Right atrium auricular region (tissue), 2 donors: Measurements from ENCODE around the gene MEF2D. TPM values are rescaled to one million over a fixed set of nuclear protein-coding genes. Genes with fewer than 3 reads are reported as not detected.
A peak's percentile ranks its signal among the peaks of the same experiment; 100 is the strongest.

Experiments used
- DNase-seq: peaks from one replicate; pipeline ENCODE4 v3.0.0-alpha.2; 2019; ENCODE audit warnings: low spot score
- H3K27ac ChIP-seq, 2 donors: fragments of 200-600 bp; sonication (generic); 1 replicate in 1 of 2; 2 replicates in 1 of 2; pipeline ENCODE4 v1.5.1; 2016 to 2019
- H3K27me3 ChIP-seq, 2 donors: fragments of 200-600 bp; sonication (generic); one replicate each; pipeline versions ENCODE4 v1.5.1 to v1.6.0; 2017 to 2019
- H3K36me3 ChIP-seq: fragments of 200-600 bp; sonication (generic); one replicate; pipeline ENCODE4 v1.5.1; 2016
- H3K4me1 ChIP-seq, 2 donors: fragments of 200-600 bp; sonication (generic); one replicate each; pipeline versions ENCODE4 v1.5.1 to v1.6.0; 2017 to 2019
- H3K4me3 ChIP-seq, 2 donors: fragments of 200-600 bp; sonication (generic); 1 replicate in 1 of 2; 2 replicates in 1 of 2; pipeline ENCODE4 v1.5.1; 2017 to 2019; ENCODE audit warnings: mild to moderate bottlenecking in 1 of 2, moderate library complexity in 1 of 2
- H3K9me3 ChIP-seq, 2 donors: fragments of 200-600 bp; sonication (generic); one replicate each; pipeline ENCODE4 v1.5.1; 2019
- CTCF ChIP-seq, 2 donors: fragments of 200-600 bp; sonication (generic); IDR thresholded peaks; one replicate each; pipeline ENCODE4 v1.5.1; 2019; ENCODE audit warnings: antibody characterized with exemption in 2 of 2
- total RNA-seq, 2 donors: library from RNA; depleted of rRNA; stranded (reverse); fragments of >200 nt; gene quantifications; one replicate each; pipeline ENCODE4 v1.1.0, GENCODE V29; 2016

MEF2D gene
- total RNA-seq, 2 donors from 2014 or later: 80.1 to 104 TPM

GRCh38 chr1:156463874-156464273 is 36.7 kb downstream of the MEF2D start:
- Histone ChIP-seq H3K4me1 (peaks cover 0 to 44% of the 10 kb centered on the region in 2 donors), H3K36me3 (peaks cover 40% of the 10 kb centered on the region)

GRCh38 chr1:156462954-156463795 is 37.4 kb downstream of the MEF2D start:
- peaks cover 0 to 38% of the 10 kb centered on the region in 2 donors for H3K4me1 ChIP-seq

More at GRCh38 chr1:156463874-156464273, 36.7 kb downstream of the MEF2D start:
- H3K27ac ChIP-seq: peak overlapping the region; percentile 73 to 77
- no peaks in the 10 kb centered on the region for H3K27me3 ChIP-seq
- TF ChIP-seq CTCF (IDR thresholded peaks at IDR 0.05): no peak
- H3K9me3 ChIP-seq: no peaks in the 10 kb centered on the region
- no peak for DNase-seq
- no peak overlapping the region for H3K4me3 ChIP-seq

GRCh38 chr1:156461781-156462647 is 38.6 kb downstream of the MEF2D start:
- no peak for TF ChIP-seq CTCF (IDR thresholded peaks at IDR 0.05)
- peak overlapping the region; percentile 39 to 52 for H3K27ac ChIP-seq

More at GRCh38 chr1:156462954-156463795, 37.4 kb downstream of the MEF2D start:
- Histone ChIP-seq H3K27ac (peak overlapping the region; percentile 73 to 77), H3K4me3 (no peak overlapping the region), H3K36me3 (peaks cover 33% of the 10 kb centered on the region), H3K9me3 (no peaks in the 10 kb centered on the region), H3K27me3 (no peaks in the 10 kb centered on the region)
- no peak for TF ChIP-seq CTCF (IDR thresholded peaks at IDR 0.05)
- no peak for DNase-seq

GRCh38 chr1:156461109-156461508 is 39.5 kb downstream of the MEF2D start:
- no peak for DNase-seq
- no peak overlapping the region for H3K4me3 ChIP-seq
- peaks cover 12% of the 10 kb centered on the region for H3K36me3 ChIP-seq
- H3K4me1 ChIP-seq: peaks cover 0 to 36% of the 10 kb centered on the region in 2 donors
- no peak for TF ChIP-seq CTCF (IDR thresholded peaks at IDR 0.05)
- no peaks in the 10 kb centered on the region for H3K9me3 ChIP-seq
- H3K27me3 ChIP-seq: no peaks in the 10 kb centered on the region
- peak overlapping the region; percentile 39 to 52 for H3K27ac ChIP-seq

More at GRCh38 chr1:156461781-156462647, 38.6 kb downstream of the MEF2D start:
- no peaks in the 10 kb centered on the region for H3K9me3 ChIP-seq
- peaks cover 21% of the 10 kb centered on the region for H3K36me3 ChIP-seq
- no peaks in the 10 kb centered on the region for H3K27me3 ChIP-seq
- H3K4me1 ChIP-seq: peaks cover 0 to 42% of the 10 kb centered on the region in 2 donors
- no peak overlapping the region for H3K4me3 ChIP-seq
- no peak for DNase-seq

GRCh38 chr1:156460525-156460924 is 40.0 kb downstream of the MEF2D start:
- Histone ChIP-seq H3K4me3 (no peak overlapping the region), H3K27me3 (no peaks in the 10 kb centered on the region), H3K27ac (peak overlapping the region; percentile 39 to 52), H3K9me3 (no peaks in the 10 kb centered on the region), H3K4me1 (peaks cover 0 to 33% of the 10 kb centered on the region in 2 donors), H3K36me3 (peaks cover 6% of the 10 kb centered on the region)
- no peak for TF ChIP-seq CTCF (IDR thresholded peaks at IDR 0.05)
- DNase-seq: no peak
